Loucy (cell line): ENCODE data around the gene KLHL25.
"Not testable (repeated sequence)": the region's sequence is repeated elsewhere in the genome, so short reads cannot be mapped to it uniquely, and the experiment has no call there.

ENCODE experiments used
- H2AFZ ChIP-seq: fragments of 200-600 bp; sonication (generic); 2 replicates; pipeline ENCODE4 v1.6.0; 2016; ENCODE audit warnings: antibody characterized with exemption, mild to moderate bottlenecking, low read length, moderate library complexity
- H3F3A ChIP-seq: fragments of 200-600 bp; 2 replicates; pipeline ENCODE4 v1.6.0; 2016; ENCODE audit warnings: antibody characterized with exemption, low read depth, mild to moderate bottlenecking
- H3K27me3 ChIP-seq: fragments of 200-600 bp; sonication (generic); 2 replicates; pipeline ENCODE4 v1.6.1; 2014; ENCODE audit warnings: low read length, mild to moderate bottlenecking; ENCODE audit not compliant: insufficient read depth, poor library complexity, severe bottlenecking
- H3K36me3 ChIP-seq: fragments of 200-600 bp; sonication (generic); 2 replicates; pipeline ENCODE4 v1.6.1; 2016; ENCODE audit warnings: low read length; ENCODE audit not compliant: insufficient read depth
- H3K4me1 ChIP-seq: fragments of 200-600 bp; sonication (generic); 2 replicates; pipeline ENCODE4 v1.5.1; 2014; ENCODE audit warnings: low read length, mild to moderate bottlenecking; ENCODE audit not compliant: insufficient read depth, poor library complexity, severe bottlenecking
- H3K4me2 ChIP-seq: fragments of 200-600 bp; sonication (generic); 2 replicates; pipeline ENCODE4 v1.6.0; 2014; ENCODE audit warnings: antibody characterized with exemption, low read length, low read depth, mild to moderate bottlenecking; ENCODE audit not compliant: poor library complexity, severe bottlenecking
- H3K4me3 ChIP-seq: fragments of 200-600 bp; sonication (generic); 2 replicates; pipeline ENCODE4 v1.5.1; 2014; ENCODE audit warnings: low read length, mild to moderate bottlenecking, mixed read lengths; ENCODE audit not compliant: poor library complexity, severe bottlenecking
- H3K79me2 ChIP-seq: fragments of 200-600 bp; sonication (generic); 2 replicates; pipeline ENCODE4 v1.6.1; 2014; ENCODE audit warnings: low read length; ENCODE audit not compliant: insufficient read depth
- H3K9ac ChIP-seq: fragments of 200-600 bp; sonication (generic); 2 replicates; pipeline ENCODE4 v1.6.0; 2014; ENCODE audit warnings: mild to moderate bottlenecking, low read depth, low read length, moderate library complexity; ENCODE audit not compliant: poor library complexity, severe bottlenecking
- H3K9me2 ChIP-seq: fragments of 200-600 bp; sonication (generic); replicated peaks from 2 replicates; pipeline ENCODE4 v1.6.1; 2016; ENCODE audit warnings: low read depth, low read length, mixed read lengths
- H3K9me3 ChIP-seq: fragments of 200-600 bp; sonication (generic); 2 replicates; pipeline ENCODE4 v1.6.1; 2014; ENCODE audit warnings: mild to moderate bottlenecking, antibody characterized with exemption, low read length, low read depth; ENCODE audit not compliant: insufficient read depth
- H4K20me1 ChIP-seq: fragments of 200-600 bp; sonication (generic); 2 replicates; pipeline ENCODE4 v1.6.0; 2014; ENCODE audit warnings: antibody characterized with exemption, low read length, mild to moderate bottlenecking; ENCODE audit not compliant: insufficient read depth, poor library complexity, severe bottlenecking
- CTCF ChIP-seq: fragments of 200-600 bp; sonication (generic); conservative IDR thresholded peaks from 2 replicates; pipeline ENCODE4 v1.5.1; 2014; ENCODE audit warnings: mild to moderate bottlenecking, antibody characterized with exemption, low read length
- EZH2phosphoT487 ChIP-seq: fragments of 200-600 bp; IDR thresholded peaks from 2 replicates; pipeline ENCODE4 v1.6.1; 2018; ENCODE audit warnings: antibody characterized with exemption, mild to moderate bottlenecking, moderate library complexity, borderline replicate concordance

KLHL25 gene

DNA sequence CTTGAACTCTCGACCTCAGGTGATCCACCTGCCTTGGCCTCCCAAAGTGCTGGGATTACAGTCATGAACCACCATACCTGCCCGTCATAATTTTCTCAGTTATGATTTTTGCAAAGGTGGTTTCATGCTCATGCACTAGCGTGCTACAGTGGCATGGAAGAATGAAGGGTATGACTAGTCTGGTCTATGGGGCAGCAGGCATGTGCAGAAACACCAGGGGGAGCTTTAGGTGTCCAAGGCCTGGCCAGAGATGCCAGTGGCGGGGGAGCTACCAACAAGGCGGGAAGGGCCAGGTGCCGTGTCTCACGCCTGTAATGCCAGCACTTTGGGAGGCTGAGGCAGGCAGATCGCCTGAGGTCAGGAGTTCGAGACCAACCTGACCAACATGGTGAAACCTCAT lies 7.9 kb upstream of the KLHL25 start:
- H3K9ac ChIP-seq, H3K9me2 ChIP-seq, H3K4me3 ChIP-seq, H3F3A ChIP-seq, H3K9me3 ChIP-seq, H3K36me3 ChIP-seq, H3K79me2 ChIP-seq, H2AFZ ChIP-seq, H3K4me2 ChIP-seq, H3K4me1 ChIP-seq, H4K20me1 ChIP-seq, H3K27me3 ChIP-seq: not testable (repeated sequence)
- peak; percentile 36 for TF ChIP-seq CTCF

GRCh38 chr15:85800478-85801123 lies 5.9 kb upstream of the KLHL25 start:
- Histone ChIP-seq H3K27me3 (no peaks in the 10 kb centered on the region), H2AFZ (no peak overlapping the region), H3K4me3 (no peak overlapping the region), H3K9me3 (no peaks in the 10 kb centered on the region), H3K79me2 (no peaks in the 10 kb centered on the region), H3K4me1 (no peaks in the 10 kb centered on the region), H3K4me2 (no peak overlapping the region), H3K36me3 (no peaks in the 10 kb centered on the region), H3F3A (no peaks in the 10 kb centered on the region), H3K9me2 (no peaks in the 10 kb centered on the region), H4K20me1 (no peaks in the 10 kb centered on the region), H3K9ac (no peak overlapping the region)
- TF ChIP-seq EZH2phosphoT487, result no peak
- TF ChIP-seq CTCF, result no peak

- Histone ChIP-seq H3K79me2 (peaks cover 14% of the 10 kb centered on the region), H3K4me1 (peaks cover 28% of the 10 kb centered on the region)
- H3K9ac ChIP-seq, H3K9me2 ChIP-seq, H3K36me3 ChIP-seq, H2AFZ ChIP-seq, H3K9me3 ChIP-seq, H3K27me3 ChIP-seq, H4K20me1 ChIP-seq, H3K4me3 ChIP-seq, H3F3A ChIP-seq, H3K4me2 ChIP-seq: not testable (repeated sequence)
Observed at GRCh38 chr15:85796371-85796770, 1.6 kb upstream of the KLHL25 start.
